ENCODE results near the gene ATP6V1G2. TPM values are rescaled to one million over a fixed set of nuclear protein-coding genes. Genes with fewer than 3 reads are reported as not detected.

The ATP6V1G2 gene
- total RNA-seq, 1 experiment from 2014 or later: 0.98 TPM

GRCh38 chr6:31579119-31579505, 32.7 kb upstream of the ATP6V1G2 start:
- in situ Hi-C loops (cut with HindIII; ENCODE audit: low pct_unique_long_range_greater_than_20kb, low sequenced_read_pairs): no loop called here
- no peaks in the 10 kb centered on the region for H3K27me3 ChIP-seq (ENCODE audit: control insufficient read depth, insufficient read depth, low read length)
- TF ChIP-seq REST (IDR thresholded peaks at IDR 0.05; ENCODE audit: insufficient read depth in 1 of 2, low read depth in 2 of 2, low read length in 1 of 2): no peak
- TF ChIP-seq CTCF (IDR thresholded peaks at IDR 0.05): no peak
- no peak for TF ChIP-seq SIN3A (IDR thresholded peaks at IDR 0.05; ENCODE audit: borderline replicate concordance, insufficient read depth, low read depth, low read length)
- TF ChIP-seq TCF7L2 (IDR thresholded peaks at IDR 0.05; ENCODE audit: low read depth, low read length): no peak
- TF ChIP-seq POLR2AphosphoS5 (IDR thresholded peaks at IDR 0.05; ENCODE audit: low read depth, low read length): no peak
- ATAC-seq (no peak), DNase-seq (ENCODE audit: low read depth, low spot score) (no peak)
- intact Hi-C loops (cut with micrococcal nuclease; ENCODE audit: unreplicated experiment): no loop called here
- BruUV-seq (replicated peaks): no TSS peak
- H3K4me1 ChIP-seq (ENCODE audit: control insufficient read depth, insufficient read depth, low read length): peaks cover 22% of the 10 kb centered on the region
- ChIA-PET POLR2A (no interaction called here), CTCF (interaction anchor here (0.9 kb wide), 1 partner anchor 28 kb away, joined by 3 read pairs; no protein-coding TSS in a partner anchor)
- H3K9me3 ChIP-seq (ENCODE audit: control insufficient read depth, insufficient read depth, low read depth, low read length): no peaks in the 10 kb centered on the region
- H3K4me3 ChIP-seq (ENCODE audit: low read depth in 2 of 2, low read length in 2 of 2): no peak overlapping the region
- peak overlapping the region; percentile 78; the same call in 1 of the 2 replicates for H3K27ac ChIP-seq (ENCODE audit: low read length)
- no peaks in the 10 kb centered on the region for H3K36me3 ChIP-seq (ENCODE audit: control insufficient read depth, insufficient read depth, low read length)

GRCh38 chr6:31578184-31579118, 32.0 kb upstream of the ATP6V1G2 start:
- Histone ChIP-seq H3K4me1 (ENCODE audit: control insufficient read depth, insufficient read depth, low read length) (peaks cover 22% of the 10 kb centered on the region), H3K4me3 (ENCODE audit: low read depth in 2 of 2, low read length in 2 of 2) (no peak overlapping the region), H3K27me3 (ENCODE audit: control insufficient read depth, insufficient read depth, low read length) (no peaks in the 10 kb centered on the region), H3K27ac (ENCODE audit: low read length) (peak overlapping the region; percentile 78), H3K9me3 (ENCODE audit: control insufficient read depth, insufficient read depth, low read depth, low read length) (no peaks in the 10 kb centered on the region), H3K36me3 (ENCODE audit: control insufficient read depth, insufficient read depth, low read length) (no peaks in the 10 kb centered on the region)
- TF ChIP-seq SIN3A (IDR thresholded peaks at IDR 0.05; ENCODE audit: borderline replicate concordance, insufficient read depth, low read depth, low read length) (no peak), TCF7L2 (IDR thresholded peaks at IDR 0.05; ENCODE audit: low read depth, low read length) (no peak), CTCF (IDR thresholded peaks at IDR 0.05) (no peak), REST (IDR thresholded peaks at IDR 0.05; ENCODE audit: insufficient read depth in 1 of 2, low read depth in 2 of 2, low read length in 1 of 2) (peak; percentile 50 to 53; a peak in 1 of 4 replicates), POLR2AphosphoS5 (IDR thresholded peaks at IDR 0.05; ENCODE audit: low read depth, low read length) (no peak)
- intact Hi-C loops (cut with micrococcal nuclease; ENCODE audit: unreplicated experiment) (no loop called here), in situ Hi-C loops (cut with HindIII; ENCODE audit: low pct_unique_long_range_greater_than_20kb, low sequenced_read_pairs) (no loop called here)
- no TSS peak for BruUV-seq (replicated peaks)
- no peak for DNase-seq (ENCODE audit: low read depth, low spot score)
- peak; percentile 57 for ATAC-seq
- POLR2A ChIA-PET: interaction anchor here (0.6 to 0.7 kb wide), 2 partner anchors 19 to 30 kb away, joined by 3 to 5 read pairs; no protein-coding TSS in a partner anchor
- CTCF ChIA-PET: interaction anchor here (0.6 to 0.9 kb wide), 2 partner anchors 27 to 80 kb away, joined by 3 to 6 read pairs; partner anchors contain the start of gene MICB

Measured in Panc1 (cell line).